Stimulated activated naive CD8-positive, alpha-beta T cell treated with anti-CD3 and anti-CD28 coated beads, Interleukin-15, Interleukin-2, amounts not matched to agents 100 U/mL and 50 U/mL, for 24 hours (primary cell): ENCODE results near the gene SMARCAD1.
A peak's percentile ranks its signal among the peaks of the same experiment; 100 is the strongest.
"Not testable (repeated sequence)": the region's sequence is repeated elsewhere in the genome, so short reads cannot be mapped to it uniquely, and the experiment has no call there.

Experiments
- ATAC-seq: fragments of 150-1000 bp; cut with Tn5 transposase; one replicate; pipeline ENCODE4 v1.10.0; 2021
- DNase-seq: peaks from one replicate; pipeline ENCODE4 v3.0.0; 2021

The SMARCAD1 gene

DNA sequence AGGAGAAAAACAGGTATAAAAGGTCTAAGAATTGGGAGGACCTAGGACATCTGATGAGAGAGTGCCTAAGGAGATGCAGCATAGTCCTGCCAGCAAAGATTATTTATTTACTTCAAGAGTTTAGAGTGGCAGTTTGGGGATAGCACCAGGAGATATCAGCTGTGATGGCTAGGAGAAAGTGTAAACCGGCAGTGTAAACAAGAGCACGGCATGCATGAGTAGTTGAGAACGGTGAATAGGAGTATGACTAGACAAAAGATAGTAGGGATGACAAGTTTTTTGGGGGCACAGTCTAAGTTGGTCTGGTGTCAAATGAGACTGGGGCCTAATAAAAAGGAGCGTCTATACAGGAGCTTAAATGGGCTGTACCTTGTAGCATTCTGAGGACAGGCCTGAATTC lies 86.3 kb downstream of the SMARCAD1 start:
- DNase-seq, ATAC-seq: not testable (repeated sequence)

DNA sequence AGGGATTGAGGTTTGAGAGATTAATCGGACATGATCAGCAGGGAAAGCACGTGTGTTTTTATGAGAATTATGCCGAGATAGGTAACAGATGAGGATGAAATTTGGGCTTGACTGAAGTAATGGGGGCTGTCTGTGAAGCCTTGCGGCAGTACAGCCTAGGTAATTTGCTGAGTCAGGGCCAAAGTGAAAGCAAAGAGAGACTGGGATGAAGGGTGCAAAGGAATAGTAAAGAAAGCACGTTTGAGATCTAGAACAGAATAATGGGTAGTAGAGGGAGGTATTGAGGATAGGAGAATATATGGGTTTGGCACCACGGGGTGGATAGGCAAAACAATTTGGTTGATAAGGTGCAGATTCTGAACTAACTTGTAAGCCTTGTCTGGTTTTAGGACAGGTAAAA lies 87.8 kb downstream of the SMARCAD1 start:
- ATAC-seq, DNase-seq: not testable (repeated sequence)

DNA sequence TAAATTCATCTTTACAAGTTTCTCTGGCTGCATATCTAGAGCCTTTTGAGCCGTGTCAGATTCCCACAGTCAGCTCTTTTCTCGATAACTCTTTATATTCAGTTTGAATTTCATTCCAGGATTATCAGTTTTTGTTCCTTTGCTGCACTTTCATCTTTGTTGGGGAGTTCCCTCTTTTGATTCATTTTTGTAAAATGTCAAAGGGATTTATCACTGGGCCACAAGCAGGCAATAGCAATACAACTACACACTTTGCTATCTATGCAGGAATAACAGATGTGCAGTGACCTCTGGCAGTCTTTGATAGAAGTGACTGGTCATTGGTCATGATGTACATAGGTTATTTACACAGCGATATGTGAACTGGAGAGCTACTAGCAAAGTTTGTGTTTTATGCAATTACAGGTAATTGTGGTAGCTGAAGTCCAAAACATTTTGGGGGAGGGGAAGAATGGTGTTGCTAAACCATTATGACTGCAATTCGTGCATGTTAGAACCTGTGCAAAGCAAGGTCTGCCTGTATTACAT lies 91.1 kb downstream of the SMARCAD1 start:
- ATAC-seq (no peak), DNase-seq (no peak)

DNA sequence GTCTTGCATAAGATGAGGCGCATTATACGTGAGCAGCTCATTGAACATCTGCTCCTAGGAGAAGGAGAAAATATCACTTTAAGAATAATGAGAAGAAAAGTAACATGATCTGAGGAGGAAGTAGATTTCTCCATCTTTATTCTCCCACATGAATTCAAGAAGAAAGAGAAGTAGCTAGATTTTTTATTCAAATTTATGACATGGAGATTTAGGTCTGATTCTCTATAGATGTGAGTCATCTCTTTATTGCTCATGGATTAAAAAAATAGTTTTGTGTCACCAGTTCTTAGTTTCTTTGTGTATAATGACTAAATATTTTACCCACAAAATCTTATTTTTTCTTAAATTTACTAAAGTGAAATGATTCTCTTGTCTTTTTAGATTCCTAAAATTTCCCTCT lies 94.5 kb downstream of the SMARCAD1 start:
- DNase-seq (no peak), ATAC-seq (no peak)

DNA sequence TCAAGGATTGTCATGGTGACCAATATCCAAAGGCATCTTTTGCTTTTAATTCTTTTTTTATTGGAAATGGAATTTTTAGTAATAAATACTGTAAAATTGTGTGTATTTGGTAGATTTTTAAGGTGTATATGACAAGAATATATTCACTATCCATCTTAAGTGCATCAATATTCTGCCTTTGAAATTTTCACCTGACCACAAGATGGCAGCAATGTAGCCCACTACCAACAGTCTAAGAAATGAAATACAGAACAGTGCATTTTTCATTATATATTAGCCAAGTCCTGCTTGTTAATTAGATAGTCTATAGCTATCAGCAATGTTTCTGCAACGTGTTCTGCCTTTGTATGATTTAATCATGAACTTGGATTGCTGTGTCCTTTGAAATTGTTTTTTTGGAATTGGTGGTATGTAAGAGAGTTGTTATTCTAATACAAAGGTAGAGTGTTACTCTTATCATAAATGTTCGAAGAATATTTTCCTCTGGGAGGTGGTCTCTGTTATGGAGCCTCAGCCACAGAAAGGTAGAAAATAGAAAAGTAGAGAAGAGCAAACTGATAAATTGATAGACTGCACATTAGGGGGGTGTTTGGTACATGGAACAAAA lies 96.8 kb downstream of the SMARCAD1 start:
- peak; percentile 6 for DNase-seq
- ATAC-seq = no peak

DNA sequence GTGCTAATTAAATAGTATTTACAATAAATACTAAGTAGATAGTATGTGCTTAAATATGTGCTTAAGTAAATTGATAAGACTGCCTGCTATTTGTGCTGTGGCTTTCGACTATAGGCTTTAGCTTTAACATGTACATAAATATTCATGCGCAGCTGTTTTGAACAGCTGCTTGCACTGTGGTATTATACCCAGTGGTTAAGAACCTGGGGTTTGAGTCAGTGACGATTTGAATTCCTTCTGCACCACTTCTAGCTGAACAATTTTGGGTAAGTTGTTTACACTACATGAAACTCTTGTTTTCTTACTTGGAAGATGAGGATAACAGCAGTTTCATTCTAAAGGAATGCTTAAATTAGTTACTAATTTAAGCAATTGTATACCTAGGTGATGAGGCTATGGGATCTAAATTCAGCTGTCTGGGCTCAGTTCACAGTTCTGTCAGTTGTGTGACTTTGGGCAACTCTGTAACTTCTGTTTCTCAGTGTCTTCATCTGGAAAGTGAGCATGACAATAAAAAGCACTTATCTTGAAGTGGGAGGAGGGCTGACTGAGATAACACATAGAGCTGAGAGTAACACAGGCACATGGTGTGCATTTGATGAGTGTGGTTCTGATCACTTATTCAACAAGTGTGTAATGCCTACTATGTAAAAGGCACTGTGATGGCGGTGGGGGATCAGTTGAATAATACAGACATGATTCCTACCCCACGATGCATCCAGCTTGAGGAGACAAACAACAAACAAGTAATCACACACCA lies 98.0 kb downstream of the SMARCAD1 start:
- ATAC-seq = no peak
- no peak for DNase-seq

DNA sequence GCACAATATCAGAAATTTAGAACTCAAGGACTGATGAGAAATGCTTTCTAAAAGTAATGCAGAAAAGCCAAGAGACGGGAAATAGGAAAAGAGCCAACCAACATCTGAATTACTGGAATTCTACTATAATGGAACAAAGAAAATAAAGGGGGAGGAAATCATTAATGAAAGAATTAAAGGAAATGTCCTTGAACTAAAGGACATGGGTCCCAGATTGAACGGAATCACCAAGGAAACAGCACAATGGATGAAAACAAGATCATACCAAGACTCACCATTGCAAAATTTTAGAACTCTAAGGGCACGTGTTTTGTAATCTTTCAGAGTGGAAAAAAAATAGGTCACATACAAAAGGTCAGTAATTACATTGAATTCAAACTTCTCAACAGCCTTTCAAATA lies 99.0 kb downstream of the SMARCAD1 start:
- ATAC-seq (no peak), DNase-seq (no peak)

DNA sequence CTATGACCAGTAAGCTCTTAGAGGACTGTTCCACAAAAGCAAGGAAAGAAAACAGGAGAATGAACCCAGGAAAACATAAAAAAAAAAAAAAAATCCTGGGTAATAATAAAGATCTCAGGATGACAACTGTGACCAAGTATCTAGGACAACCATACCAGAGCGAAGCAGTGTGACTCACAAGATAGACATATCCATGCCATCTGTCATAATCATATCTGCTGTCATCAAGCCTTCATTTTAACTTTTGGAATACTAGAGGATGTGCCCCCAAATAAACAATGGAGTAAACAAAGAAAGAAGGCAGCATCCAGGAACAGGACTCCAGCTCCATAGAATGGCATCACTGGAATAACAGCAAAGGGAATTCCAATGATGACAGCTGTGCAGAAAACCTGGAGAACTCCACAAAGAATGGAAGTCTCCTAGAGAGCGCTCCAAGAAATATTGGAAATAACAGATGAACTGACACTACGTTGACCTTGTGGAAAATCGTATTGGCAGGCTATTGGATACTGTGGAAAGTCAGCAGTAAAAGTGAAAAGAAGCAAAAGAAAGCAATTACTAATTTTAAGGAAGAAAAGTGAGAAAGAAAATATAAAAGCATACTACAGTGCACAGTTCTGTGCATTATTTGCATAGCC lies 99.7 kb downstream of the SMARCAD1 start:
- no peak for ATAC-seq
- DNase-seq = no peak

DNA sequence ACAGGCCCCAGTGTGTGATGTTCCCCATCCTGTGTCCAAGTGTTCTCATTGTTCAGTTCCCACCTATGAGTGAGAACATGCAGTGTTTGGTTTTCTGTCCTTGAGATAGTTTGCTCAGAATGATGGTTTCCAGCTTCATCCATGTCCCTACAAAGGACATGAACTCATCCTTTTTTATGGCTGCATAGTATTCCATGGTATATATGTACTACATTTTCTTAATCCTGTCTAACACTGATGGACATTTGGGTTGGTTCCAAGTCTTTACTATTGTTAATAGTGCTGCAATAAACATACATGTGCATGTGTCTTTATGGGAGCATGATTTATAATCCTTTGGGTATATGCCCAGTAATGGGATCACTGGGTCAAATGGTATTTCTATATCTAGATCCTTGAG lies 112.3 kb downstream of the SMARCAD1 start:
- DNase-seq, ATAC-seq: not testable (repeated sequence)

DNA sequence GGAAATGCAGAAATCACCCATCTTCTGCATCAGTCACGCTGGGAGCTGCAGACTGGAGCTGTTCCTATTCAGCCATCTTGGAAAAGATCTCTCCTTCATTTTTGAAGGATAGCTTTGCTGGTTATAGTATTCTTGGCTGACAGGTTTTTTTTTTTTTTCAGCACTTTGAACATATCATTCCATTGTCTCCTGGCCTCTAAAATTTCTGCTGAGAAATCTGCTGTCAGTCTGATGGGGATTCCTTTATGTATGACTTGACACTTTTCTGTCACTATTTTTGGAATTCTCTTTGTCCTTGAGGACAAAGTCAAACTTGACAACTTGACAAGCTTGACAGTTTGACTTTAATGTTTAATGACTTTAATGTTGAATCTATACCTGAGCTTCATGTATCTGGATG lies 118.2 kb downstream of the SMARCAD1 start:
- ATAC-seq (no peak), DNase-seq (no peak)

DNA sequence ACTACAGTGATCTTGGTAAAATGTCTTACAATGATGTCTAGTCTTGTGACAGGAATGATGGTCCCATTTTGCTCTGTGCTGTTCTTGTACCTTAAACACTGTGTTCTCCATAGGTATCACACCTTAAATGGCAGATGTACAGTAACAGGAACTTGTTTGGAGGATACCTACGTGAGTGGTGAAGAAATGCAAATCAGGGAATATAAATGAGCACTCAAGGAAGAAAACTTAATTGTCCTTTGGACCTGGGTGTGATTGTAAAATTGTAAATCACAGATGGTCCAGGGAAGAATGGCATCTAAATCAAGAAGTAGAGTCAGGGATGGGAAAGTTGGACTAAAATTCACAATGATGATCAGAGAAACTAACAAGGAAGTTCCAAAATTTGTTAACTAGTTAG lies 122.3 kb downstream of the SMARCAD1 start:
- no peak for DNase-seq
- ATAC-seq = no peak

DNA sequence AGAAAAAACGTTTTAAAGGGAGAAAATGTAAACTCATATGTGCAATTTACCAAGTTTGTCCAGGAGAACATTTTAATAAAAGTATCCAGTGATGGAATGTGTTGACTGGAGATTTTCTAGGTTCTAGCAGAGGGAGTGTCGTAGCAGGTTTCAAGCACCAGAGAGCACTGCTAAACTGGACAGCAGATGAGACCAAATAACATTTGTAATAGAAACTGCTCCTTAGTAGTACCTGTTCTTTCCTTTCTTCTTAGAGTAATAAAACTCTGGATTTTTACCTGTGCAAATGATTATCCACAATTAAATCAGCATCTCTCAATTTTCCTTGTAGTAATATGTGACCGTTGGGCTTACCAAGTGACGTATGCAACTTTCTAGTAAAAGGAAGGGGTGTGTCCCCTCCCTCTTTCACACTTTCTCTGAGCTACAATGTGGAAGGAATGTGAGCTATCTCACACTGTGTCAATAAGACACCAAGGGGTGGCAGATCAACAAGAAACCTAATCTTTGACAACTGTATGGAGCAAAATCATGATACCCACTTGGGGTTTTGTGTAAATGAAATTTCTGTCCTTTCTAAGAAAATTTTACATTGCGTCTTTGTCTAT lies 125.4 kb downstream of the SMARCAD1 start:
- no peak for ATAC-seq
- no peak for DNase-seq

DNA sequence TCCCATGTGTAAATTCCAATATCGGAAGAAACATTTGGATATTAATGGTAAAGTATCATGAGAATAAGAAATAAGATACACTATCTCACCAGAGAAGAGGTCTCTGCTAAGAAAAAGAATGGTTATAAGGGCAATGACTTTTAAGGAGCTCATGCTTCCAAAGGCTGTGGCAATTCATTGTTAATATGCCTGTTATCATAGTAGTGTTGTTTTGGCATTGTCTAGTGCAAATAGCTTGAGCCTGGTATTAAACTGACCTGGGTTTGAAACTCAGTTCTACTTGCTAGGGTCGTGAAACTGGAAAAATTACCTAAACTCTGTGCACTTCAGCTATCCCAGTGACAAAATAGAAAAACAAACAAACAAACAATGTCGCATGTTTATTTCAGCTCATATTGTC lies 126.2 kb downstream of the SMARCAD1 start:
- no peak for ATAC-seq
- no peak for DNase-seq

DNA sequence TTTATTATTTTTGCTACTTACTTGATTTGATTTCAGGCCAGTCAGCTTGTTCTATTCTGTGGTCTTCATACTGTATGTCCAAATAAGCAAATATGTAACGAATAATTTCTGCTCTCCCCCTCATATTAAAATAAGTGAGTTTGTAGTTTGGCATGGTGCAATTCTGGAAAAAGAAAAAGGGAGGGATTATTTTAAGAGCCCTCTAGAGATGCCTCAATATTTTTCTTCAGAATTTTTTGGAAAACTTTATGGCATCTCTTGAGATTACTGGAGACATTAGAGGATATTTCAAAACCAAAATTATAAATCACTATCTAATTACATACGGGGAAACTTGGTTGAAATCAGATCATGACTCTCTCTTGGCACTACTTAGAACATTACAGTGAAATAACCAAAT lies 126.8 kb downstream of the SMARCAD1 start:
- DNase-seq (no peak), ATAC-seq (no peak)

DNA sequence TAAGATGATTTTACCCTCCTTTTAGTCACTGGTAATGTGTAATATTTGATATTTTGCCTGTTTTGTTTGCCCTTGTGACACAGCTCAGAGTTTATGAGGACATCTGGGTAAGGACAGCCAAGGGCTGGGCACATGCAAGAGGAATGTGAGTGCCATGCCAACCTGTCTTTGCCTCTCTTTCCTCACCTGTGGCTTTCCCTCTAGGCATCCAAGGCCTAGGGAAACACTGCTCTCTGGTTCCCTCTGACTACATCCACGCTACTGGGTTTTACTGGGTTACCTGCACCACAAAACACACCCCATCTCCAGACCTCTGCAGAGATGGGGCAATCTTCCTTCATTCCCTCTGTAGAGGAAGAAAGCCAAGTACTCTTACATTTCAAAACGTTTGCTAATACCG lies 127.3 kb downstream of the SMARCAD1 start:
- no peak for DNase-seq
- no peak for ATAC-seq

DNA sequence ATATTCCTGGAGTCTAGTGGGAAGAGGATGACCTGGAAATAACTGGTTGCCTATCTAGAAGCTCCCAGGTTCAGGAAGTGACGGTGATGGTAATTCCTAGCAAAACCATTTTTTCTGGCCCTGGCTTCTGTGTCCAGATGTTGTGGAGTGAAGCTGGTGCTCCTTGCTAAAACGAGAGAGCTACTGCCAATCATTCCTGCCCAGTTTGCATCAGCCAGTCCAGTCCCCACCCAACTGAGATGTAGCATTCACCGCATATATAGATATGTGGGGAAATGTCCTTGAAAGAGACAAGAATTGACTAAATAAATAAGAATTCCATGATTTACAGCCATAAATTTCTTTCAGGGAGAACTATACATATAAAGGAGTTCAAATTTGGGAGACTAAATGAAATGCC lies 128.6 kb downstream of the SMARCAD1 start:
- DNase-seq (no peak), ATAC-seq (no peak)

DNA sequence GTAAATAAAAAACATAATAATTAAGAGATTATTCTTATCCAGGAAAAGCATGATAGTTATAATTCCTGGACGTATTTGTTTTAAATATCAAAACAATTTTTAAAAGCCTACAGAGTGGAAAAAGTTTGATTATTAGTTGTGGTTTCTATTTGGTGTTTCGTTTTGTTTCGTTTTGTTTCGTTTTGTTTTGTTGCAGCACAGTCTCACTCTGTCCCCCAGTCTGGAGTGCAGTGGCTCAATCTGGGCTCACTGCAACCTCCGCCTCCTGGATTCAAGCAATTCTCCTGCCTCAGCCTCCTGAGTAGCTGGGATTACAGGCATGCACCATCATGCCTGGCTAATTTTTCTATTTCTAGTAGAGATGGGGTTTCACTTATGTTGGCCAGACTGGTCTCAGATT lies 129.1 kb downstream of the SMARCAD1 start:
- ATAC-seq, DNase-seq: not testable (repeated sequence)

DNA sequence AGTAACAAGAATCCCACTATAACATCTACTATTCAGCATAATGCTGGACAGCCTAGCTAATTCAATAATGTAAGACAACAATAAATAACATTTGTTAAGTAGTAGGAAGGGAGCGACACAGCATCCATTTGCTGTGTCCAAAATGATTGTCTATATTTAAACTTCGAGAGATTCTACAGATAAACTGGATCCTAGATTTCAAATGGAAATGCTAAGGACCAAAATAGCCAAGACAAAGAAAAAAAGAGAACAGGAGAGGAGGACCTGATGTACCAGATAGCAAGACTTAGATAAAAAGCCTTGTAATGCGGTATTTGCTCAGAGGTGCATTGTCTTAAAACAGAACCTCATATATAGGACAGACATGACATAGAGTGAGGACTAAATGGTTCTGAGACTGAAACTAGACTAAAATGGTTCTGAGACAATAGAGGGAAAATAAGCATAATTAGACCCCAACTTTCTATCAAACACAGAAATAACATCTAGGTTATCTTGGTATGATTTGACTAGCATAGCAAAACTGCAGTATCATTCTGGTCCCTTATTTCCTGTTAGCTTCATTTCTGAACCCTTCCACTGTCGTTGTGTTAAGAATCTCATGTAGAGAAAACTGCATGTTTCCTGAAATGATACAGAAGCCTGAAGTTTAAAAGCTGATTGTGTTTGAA lies 131.2 kb downstream of the SMARCAD1 start:
- ATAC-seq (peak; percentile 80), DNase-seq (no peak)

DNA sequence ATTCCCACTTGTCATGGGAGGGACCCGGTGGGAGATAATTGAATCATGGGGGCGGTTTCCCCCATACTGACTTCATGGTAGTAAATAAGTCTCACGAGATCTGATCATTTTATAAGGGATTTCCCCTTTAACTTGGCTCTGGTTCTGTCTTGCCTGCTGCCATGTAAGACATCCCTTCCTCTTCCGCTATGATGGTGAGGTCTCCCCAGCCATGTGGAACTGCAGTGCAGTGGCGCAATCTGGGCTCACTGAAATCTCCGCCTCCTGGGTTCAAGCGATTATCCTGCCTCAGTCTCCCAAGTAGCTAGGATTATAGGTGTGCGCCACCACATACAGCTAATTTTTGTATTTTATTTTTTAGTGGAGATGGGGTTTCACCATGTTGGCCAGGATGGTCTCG lies 132.1 kb downstream of the SMARCAD1 start:
- ATAC-seq = peak; percentile 30
- no peak for DNase-seq
